Activated CD4-positive, alpha-beta T cell treated with anti-CD3 and anti-CD28 coated beads for 24 hours (primary cell): Measurements from ENCODE around the gene THSD4.
"Not testable (repeated sequence)": the region's sequence is repeated elsewhere in the genome, so short reads cannot be mapped to it uniquely, and the experiment has no call there.

Experiments
- DNase-seq, 2 donors: peaks; one replicate each; pipeline ENCODE4 v3.0.0-alpha.2; 2020; ENCODE audit warnings: low read depth in 2 of 2

Gene THSD4

DNA sequence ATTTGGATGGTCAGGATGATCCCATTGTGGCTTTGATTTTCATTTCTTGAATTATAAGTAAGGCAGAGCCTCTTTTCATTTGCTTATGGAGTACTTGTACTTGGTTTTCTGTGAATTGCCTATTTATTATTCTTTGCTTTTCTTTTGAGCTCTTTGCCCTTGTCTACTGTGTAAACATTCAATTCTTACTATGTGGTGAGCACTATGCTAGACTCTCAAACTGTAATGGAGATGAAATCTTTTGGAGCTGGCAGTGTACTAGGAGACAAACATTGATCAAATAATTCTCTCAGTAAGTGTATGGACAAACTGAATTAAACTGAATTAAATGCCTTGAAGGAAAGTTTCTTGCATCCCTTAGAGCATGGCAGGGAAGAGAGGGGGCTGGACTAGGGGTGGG is 608.1 kb downstream of the THSD4 start:
- DNase-seq, result no peak

- DNase-seq, result not testable (repeated sequence)
These were observed 610.1 kb downstream of the THSD4 start for GRCh38 chr15:71725207-71725955.

- DNase-seq, result no peak
These were observed 613.6 kb downstream of the THSD4 start for GRCh38 chr15:71728881-71729280.

DNA sequence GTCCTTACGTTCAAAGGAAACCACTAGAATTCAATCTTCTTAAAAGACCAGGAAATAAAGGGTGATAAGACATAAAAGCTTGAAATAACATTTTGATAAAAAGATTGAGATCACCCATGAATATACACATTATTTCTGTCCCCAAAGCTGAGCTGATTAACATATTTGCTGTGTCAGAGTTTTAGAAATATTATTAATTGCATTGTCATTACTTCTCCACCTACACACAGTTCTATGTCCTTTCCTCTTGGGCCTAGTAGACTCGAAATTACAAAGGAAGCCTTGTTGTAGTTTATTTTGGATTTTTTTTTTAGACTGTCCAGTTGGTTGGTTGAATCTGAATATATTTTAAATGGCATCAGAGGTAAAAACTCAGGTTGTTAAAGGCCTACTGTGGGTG is 614.0 kb downstream of the THSD4 start:
- no peak for DNase-seq

DNA sequence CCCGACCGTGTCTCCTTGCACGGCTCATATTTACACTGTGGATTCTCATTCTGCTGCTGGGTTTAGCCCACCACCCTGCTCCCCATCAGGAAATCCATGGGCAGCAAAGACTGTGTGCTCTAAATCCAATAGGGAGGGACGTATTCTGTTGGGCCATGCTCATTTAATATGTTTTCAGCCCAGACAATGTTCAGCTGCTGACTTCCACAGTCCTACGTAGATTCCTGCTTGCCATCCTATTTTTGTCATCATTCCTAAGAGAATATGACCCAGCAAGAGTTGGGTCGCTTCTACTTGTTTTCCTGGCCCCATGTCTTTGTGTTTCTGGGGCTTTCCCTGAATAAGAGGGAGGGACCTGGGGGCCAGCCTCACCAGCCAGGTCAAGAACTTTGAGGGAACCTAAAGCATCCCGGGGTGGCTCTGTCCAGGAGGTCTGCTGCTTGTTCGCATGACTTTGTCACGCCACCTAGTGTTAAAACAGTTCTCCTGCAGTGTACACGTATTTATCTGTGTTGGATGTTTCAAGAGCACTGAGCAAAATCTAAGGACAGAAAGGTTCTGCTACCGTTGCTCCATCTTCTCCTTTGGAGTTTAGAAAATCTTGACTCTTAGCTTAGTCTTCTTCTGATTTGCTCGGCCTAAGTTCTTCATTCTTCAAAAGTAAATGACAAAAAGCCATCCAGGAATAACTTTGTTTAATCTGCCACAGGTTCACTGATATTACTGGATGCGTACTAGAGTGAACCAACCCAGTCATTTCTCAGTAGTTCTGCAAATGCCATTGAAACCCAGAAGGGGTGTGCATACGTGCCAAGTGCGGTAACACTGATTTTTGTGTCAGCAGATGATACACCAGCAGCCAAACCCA is 615.2 kb downstream of the THSD4 start:
- peak; percentile 2 to 10 for DNase-seq

GRCh38 chr15:71732636-71733035 is 617.4 kb downstream of the THSD4 start:
- no peak for DNase-seq

DNA sequence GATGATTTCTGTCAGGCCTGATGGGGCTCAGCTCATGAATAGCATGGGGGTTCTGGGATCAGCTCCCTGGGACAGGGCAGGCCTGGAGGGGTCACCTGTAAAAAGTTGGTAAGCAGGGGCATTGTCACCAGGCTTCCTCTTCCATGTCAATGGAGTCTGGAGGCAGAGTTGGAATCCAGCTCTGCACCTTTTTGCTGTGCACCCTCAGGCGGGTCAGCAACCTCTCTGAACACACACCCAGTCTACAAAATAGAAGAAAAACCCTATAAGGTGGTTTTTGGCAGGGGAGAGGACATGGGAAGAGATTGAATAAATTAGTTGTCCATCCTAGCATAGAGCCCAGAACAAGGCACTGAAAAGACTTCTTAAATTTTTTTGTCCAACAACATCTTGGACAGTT is 617.9 kb downstream of the THSD4 start:
- no peak for DNase-seq

DNA sequence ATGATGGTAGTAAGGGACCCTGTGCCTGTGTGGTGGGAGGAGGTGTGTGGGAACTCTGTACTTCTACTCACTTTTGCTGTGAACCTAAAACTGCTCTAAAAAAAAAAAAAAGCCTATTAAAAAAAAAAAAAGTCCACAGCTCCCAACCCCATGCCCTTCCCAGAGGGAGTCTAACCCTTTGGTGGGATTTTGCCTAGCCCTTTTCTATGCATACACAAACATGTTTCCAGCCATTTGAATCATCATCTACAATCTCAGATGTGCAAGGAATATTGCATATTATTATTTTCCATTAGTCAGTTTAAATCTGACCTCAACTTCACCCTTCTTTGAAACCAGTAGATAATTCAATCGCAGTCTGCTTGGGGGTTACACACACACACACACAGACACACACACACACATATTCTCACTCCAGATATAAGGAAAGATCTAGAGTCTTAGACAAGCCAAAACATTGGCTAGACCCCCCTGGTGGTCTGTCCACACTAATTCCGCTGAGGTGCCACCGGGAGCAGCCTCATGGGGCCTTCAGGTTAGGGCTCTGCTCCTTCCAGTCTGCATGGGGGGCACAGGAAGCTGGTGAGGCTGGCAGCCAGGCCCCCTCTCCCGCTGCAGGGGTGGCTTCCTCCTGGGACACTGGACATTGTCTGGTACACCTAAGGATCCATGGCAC is 619.6 kb downstream of the THSD4 start:
- DNase-seq, result no peak

- DNase-seq, result no peak
These were observed 620.1 kb downstream of the THSD4 start for GRCh38 chr15:71735385-71735757.

DNA sequence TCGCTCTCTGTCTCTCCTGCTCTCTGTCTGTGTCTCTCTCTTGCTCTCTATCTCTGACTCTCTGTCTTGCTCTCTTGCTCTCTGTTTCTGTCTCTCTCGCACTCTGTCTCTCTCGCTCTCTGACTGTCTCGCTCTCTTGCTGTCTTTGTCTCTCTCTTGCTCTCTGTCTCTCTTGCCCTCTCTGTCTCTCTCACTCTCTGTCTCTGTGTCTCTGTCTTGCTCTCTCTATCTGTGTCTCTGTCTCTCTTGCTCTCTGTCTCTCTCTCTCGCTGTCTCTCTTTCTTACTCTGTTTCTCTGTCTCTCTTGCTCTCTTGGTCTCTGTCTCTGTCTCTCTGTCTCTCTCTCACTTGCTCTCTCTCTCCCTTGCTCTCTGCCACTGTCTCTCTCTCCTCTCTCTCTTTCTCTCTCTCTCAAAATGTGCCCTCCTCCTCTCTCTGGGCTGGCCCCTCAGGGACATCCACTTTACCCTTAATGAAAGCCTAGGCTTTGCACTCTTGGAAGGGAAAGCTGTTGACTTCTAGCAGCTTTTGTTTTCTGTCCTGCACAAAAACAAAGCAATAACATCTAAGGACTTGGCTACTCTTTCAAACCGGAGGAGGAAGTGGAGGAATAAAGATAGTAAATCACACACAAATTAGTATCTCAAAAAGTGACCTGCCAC is 621.1 kb downstream of the THSD4 start:
- DNase-seq, result no peak

DNA sequence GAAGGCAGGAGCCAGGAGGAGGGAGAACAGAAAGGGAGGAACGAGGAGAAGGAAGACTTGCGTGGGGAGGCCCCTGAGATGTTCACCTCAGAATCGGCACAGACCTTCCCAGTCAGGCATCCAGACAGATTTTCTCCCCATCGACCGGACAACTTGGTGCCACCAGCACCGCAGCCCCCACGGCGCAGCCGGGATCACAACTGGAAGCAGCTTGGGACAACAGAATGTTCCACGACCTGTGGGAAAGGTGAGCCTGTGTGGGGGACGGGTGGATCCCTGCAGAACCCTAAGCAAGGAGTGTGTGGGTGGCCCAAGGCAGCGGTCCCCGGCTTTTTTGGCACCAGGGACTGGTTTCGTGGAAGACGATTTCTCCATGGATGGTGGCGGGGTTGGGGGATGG is 622.5 kb downstream of the THSD4 start:
- no peak for DNase-seq

DNA sequence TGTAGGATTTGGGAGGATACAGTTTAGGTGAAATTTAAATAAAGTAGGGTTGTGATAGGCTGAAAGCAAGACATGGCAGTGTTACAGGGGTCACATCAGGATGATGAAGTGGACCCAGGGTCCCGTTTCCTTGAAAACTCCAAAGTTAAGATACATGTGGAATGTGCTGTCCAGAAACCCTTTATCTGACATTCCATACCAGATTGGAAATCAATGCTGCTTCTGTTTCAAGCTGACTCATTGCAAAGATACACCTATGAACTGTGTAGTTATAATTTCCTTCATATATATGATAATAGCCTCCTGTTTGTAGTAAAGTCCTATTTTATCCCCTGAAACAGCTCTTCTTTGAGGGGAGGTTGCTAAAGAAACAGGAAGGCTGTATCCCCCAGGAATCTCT is 624.1 kb downstream of the THSD4 start:
- no peak for DNase-seq

DNA sequence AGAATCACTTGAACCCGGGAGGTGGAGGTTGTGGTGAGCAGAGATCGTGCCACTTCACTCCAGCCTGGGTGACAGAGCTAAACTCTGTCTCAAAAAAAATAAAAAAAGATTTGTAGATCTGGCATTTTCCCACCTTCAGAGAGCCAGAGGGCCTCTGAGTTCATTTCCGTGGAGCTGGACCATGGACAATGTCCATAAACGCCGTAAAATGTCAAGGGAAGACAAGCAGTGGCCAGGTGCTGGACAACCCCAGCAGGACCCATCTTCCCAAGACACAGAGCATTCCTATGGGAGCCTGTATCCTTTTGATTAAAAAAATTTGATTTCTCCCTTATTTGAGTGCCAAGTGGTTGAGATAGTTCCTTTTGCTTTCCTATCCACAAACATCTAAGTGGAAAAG is 627.7 kb downstream of the THSD4 start:
- DNase-seq, result no peak

- peak; percentile 48 for DNase-seq
These were observed 628.7 kb downstream of the THSD4 start for GRCh38 chr15:71743861-71744382.

GRCh38 chr15:71746719-71747118 is 631.4 kb downstream of the THSD4 start:
- DNase-seq, result no peak

- DNase-seq, result no peak
These were observed 632.1 kb downstream of the THSD4 start for GRCh38 chr15:71747128-71748083.

GRCh38 chr15:71748293-71748718 is 633.0 kb downstream of the THSD4 start:
- no peak for DNase-seq

- DNase-seq, result no peak
These were observed 634.2 kb downstream of the THSD4 start for GRCh38 chr15:71749500-71749899.

- no peak for DNase-seq
These were observed 636.9 kb downstream of the THSD4 start for GRCh38 chr15:71752128-71752527.

DNA sequence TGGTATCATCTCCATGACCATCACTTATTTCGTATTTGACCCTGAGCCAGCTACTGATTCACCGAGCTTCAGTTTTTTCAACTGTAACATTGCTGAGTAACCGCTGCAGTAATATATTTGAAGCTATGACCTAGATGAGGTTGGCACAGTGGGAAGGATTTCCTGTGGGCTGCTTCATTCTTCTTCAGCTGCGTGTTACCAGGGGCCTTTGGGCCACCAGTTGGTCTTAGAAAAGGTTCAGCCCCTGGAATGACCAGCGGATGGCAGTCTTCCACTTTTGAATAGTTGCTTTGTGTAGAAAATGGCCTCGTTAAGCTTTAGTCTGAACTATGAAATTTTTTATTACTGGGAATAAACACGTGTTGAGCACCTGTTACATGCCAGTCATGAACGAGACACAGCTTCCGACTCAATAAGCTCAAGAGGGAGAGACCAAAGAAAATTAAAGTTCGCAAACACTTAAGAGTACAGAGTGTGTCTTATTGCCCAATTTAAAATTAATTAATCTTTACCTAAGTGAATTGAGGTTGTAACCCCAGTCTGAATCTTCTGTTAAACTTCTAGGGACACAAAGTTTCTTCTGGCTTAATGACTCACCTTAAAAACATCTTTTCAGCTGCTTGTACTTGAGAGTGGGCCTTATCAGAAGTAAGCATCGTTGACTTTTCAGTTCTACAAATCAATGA is 637.5 kb downstream of the THSD4 start:
- no peak for DNase-seq
